Esophagus squamous epithelium (tissue), 4 donors: ENCODE results near the gene C2orf76.

Experiments used
- POLR2A ChIP-seq, 4 donors: fragments of 450-650 bp; IDR thresholded peaks; one replicate each; pipeline ENCODE4 v1.6.1; 2017; ENCODE audit warnings: antibody characterized with exemption in 4 of 4, mild to moderate bottlenecking in 4 of 4, moderate library complexity in 3 of 4
- TF ChIP-seq, protein P1 (sequence below), 6 experiments: fragments of 450-650 bp in 4 of 6; fragments of 200-600 bp in 2 of 6; sonication (generic) in 2 of 6; IDR thresholded peaks; one replicate each; pipeline ENCODE4 v1.5.1; 2016 to 2019; ENCODE audit warnings: antibody characterized with exemption in 6 of 6, mild to moderate bottlenecking in 4 of 6, moderate library complexity in 4 of 6

DNA sequence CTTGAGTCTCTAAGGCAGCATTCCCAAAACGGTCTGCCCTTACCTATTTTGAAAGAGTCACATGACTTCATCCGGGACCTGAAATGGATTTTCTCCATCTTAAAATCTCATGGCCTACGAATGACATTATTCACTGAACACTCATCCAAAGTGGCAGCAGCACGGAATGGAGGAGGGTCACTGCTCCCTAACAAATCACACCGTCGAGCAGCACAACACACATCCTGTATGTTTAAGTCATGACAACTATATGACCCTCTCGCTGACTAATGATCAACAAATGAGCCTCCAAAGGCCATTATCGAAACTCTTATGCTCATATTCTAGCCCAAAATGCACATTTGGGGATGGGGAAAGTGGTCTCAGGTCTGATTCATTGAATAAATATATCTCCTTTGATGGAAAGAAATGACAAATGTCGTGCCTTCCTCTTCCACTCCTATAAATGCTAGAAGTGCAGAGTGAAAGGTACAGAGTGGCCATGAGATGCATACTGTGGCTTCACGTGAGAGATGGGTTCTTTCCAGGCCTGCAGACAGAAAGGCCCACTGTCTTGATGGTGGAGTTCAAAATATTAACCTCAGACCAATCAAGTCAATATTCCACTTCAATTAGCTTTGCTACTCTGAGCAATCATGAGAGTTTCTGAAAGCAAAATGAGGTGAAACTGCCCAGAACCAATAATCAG, 70.8 kb downstream of the C2orf76 start:
- TF ChIP-seq, protein P1, sequence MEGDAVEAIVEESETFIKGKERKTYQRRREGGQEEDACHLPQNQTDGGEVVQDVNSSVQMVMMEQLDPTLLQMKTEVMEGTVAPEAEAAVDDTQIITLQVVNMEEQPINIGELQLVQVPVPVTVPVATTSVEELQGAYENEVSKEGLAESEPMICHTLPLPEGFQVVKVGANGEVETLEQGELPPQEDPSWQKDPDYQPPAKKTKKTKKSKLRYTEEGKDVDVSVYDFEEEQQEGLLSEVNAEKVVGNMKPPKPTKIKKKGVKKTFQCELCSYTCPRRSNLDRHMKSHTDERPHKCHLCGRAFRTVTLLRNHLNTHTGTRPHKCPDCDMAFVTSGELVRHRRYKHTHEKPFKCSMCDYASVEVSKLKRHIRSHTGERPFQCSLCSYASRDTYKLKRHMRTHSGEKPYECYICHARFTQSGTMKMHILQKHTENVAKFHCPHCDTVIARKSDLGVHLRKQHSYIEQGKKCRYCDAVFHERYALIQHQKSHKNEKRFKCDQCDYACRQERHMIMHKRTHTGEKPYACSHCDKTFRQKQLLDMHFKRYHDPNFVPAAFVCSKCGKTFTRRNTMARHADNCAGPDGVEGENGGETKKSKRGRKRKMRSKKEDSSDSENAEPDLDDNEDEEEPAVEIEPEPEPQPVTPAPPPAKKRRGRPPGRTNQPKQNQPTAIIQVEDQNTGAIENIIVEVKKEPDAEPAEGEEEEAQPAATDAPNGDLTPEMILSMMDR (IDR thresholded peaks at IDR 0.05): no peak
- TF ChIP-seq POLR2A (IDR thresholded peaks at IDR 0.05): no peak
